VCaP (cell line): Measurements from ENCODE around the gene MYCBP2.
"Not testable (repeated sequence)": the region's sequence is repeated elsewhere in the genome, so short reads cannot be mapped to it uniquely, and the experiment has no call there.

Source experiments
- H3K27ac ChIP-seq: fragments of 450-650 bp; 2 replicates; pipeline ENCODE4 v1.5.1; 2017
- TF ChIP-seq, protein P1 (sequence below): fragments of 450-650 bp; conservative IDR thresholded peaks from 2 replicates; pipeline ENCODE4 v1.5.1; 2017; ENCODE audit warnings: mild to moderate bottlenecking, moderate library complexity

MYCBP2 gene

GRCh38 chr13:77350811-77351210 lies 23.9 kb upstream of the MYCBP2 start:
- no peak overlapping the region for H3K27ac ChIP-seq
- TF ChIP-seq, protein P1, sequence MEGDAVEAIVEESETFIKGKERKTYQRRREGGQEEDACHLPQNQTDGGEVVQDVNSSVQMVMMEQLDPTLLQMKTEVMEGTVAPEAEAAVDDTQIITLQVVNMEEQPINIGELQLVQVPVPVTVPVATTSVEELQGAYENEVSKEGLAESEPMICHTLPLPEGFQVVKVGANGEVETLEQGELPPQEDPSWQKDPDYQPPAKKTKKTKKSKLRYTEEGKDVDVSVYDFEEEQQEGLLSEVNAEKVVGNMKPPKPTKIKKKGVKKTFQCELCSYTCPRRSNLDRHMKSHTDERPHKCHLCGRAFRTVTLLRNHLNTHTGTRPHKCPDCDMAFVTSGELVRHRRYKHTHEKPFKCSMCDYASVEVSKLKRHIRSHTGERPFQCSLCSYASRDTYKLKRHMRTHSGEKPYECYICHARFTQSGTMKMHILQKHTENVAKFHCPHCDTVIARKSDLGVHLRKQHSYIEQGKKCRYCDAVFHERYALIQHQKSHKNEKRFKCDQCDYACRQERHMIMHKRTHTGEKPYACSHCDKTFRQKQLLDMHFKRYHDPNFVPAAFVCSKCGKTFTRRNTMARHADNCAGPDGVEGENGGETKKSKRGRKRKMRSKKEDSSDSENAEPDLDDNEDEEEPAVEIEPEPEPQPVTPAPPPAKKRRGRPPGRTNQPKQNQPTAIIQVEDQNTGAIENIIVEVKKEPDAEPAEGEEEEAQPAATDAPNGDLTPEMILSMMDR = no peak

DNA sequence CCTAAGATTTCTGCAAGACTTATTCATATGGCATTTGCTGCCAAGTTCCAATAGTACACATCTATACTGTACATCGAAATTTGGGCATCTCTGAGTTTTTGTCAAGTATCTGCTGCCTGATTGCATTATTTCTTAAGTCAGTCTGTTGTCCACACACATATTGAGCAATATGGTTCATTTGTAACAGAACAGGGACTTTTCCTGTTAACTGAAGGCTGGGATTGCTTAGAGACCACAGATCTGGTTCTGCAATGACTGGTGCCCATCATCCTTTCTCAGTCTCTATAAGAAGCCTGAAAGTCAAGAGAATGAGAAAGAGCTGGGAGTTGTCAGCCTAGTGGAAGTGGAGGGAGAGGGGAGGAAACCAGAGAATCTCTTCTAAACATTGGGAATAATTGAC lies 22.5 kb upstream of the MYCBP2 start:
- no peak overlapping the region for H3K27ac ChIP-seq
- TF ChIP-seq, protein P1 = no peak

- not testable (repeated sequence) for H3K27ac ChIP-seq
Observed at GRCh38 chr13:77347351-77347750, 20.5 kb upstream of the MYCBP2 start.

GRCh38 chr13:77345150-77345780 lies 18.4 kb upstream of the MYCBP2 start:
- TF ChIP-seq, protein P1 = no peak
- H3K27ac ChIP-seq = no peak overlapping the region

DNA sequence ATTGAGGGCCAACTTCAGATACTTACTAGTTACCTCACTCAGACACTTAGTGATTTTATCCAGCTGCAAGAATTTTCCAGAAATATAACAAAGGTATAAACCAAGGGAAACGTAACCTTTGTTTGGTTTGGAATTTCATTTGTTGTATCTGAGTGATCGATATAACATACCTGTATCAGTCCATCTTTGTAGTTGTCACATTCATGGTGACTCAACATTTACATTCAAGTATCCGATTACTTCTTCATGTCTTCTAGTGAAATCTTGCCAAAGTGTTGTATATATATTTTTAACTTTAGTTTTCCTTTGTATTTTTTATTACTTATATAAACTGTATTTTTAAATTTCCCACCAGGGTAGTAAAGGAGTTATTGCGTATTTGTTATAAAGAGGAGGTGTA lies 16.9 kb upstream of the MYCBP2 start:
- H3K27ac ChIP-seq = no peak overlapping the region
- TF ChIP-seq, protein P1 = no peak

GRCh38 chr13:77339408-77339807 lies 12.5 kb upstream of the MYCBP2 start:
- TF ChIP-seq, protein P1 = no peak
- H3K27ac ChIP-seq = no peak overlapping the region

DNA sequence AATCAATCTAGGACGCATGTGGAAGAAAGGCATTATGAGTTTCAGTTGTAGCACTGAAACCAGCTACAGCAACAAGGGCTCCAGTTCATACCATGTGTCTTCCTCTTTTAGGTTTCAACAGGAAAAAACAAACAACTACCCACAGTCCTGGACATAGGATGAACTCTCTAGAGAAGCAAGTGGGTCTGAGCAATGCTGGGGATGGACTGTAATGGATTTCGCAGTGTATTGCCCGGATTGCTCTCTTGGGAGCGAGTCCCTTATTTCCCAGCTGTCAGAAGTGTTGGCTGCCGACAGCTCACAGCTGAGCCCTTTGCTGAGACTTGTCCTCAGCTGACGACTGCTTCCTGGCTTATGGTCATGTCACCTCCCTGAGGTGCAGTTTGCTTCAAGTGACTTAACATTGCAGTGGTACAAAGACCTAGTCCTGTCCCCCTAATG lies 12.1 kb upstream of the MYCBP2 start:
- TF ChIP-seq, protein P1 = no peak
- no peak overlapping the region for H3K27ac ChIP-seq

GRCh38 chr13:77338329-77338728 lies 11.4 kb upstream of the MYCBP2 start:
- TF ChIP-seq, protein P1 = no peak
- no peak overlapping the region for H3K27ac ChIP-seq
